ENCODE results near the gene ZNF532. TPM values are rescaled to one million over a fixed set of nuclear protein-coding genes. Genes with fewer than 3 reads are reported as not detected.

Gene ZNF532
- total RNA-seq, 1 donor: 49.6 TPM

- no peaks in the 10 kb centered on the region for H3K9me3 ChIP-seq (ENCODE audit: low read depth, low read length)
- H2AFZ ChIP-seq (ENCODE audit: low read length): no peak overlapping the region
- no peak for TF ChIP-seq CTCF (IDR thresholded peaks at IDR 0.05; ENCODE audit: extremely low read depth, low read depth, low read length)
- no peaks in the 10 kb centered on the region for H4K20me1 ChIP-seq (ENCODE audit: insufficient read depth, low read length)
- H3K79me2 ChIP-seq (ENCODE audit: insufficient read depth, low read length): no peaks in the 10 kb centered on the region
- no peak overlapping the region for H3K27ac ChIP-seq (ENCODE audit: low read depth, low read length)
- no peak overlapping the region for H3K4me3 ChIP-seq (ENCODE audit: insufficient read depth, low read length)
- H3K4me2 ChIP-seq (ENCODE audit: insufficient read depth, low read length): no peak overlapping the region
- peaks cover 28% of the 10 kb centered on the region for H3K36me3 ChIP-seq (ENCODE audit: insufficient read depth, low read length)
- no peaks in the 10 kb centered on the region for H3K4me1 ChIP-seq (ENCODE audit: insufficient read depth, low read length)
- no peak for DNase-seq (ENCODE audit: insufficient read length, low spot score, missing footprints)
- no peaks in the 10 kb centered on the region for H3K27me3 ChIP-seq (ENCODE audit: insufficient read depth, low read length)
These were observed 113.1 kb downstream of the ZNF532 start for GRCh38 chr18:58977801-58978200.

- H4K20me1 ChIP-seq (ENCODE audit: insufficient read depth, low read length): no peaks in the 10 kb centered on the region
- TF ChIP-seq CTCF (IDR thresholded peaks at IDR 0.05; ENCODE audit: extremely low read depth, low read depth, low read length): no peak
- no peak overlapping the region for H3K4me2 ChIP-seq (ENCODE audit: insufficient read depth, low read length)
- no peaks in the 10 kb centered on the region for H3K9me3 ChIP-seq (ENCODE audit: low read depth, low read length)
- H3K79me2 ChIP-seq (ENCODE audit: insufficient read depth, low read length): no peaks in the 10 kb centered on the region
- DNase-seq (ENCODE audit: insufficient read length, low spot score, missing footprints): no peak
- no peaks in the 10 kb centered on the region for H3K4me1 ChIP-seq (ENCODE audit: insufficient read depth, low read length)
- H3K27ac ChIP-seq (ENCODE audit: low read depth, low read length): no peak overlapping the region
- H3K27me3 ChIP-seq (ENCODE audit: insufficient read depth, low read length): no peaks in the 10 kb centered on the region
- no peak overlapping the region for H3K4me3 ChIP-seq (ENCODE audit: insufficient read depth, low read length)
- peaks cover 39% of the 10 kb centered on the region for H3K36me3 ChIP-seq (ENCODE audit: insufficient read depth, low read length)
- H2AFZ ChIP-seq (ENCODE audit: low read length): no peak overlapping the region
These were observed 114.2 kb downstream of the ZNF532 start for GRCh38 chr18:58978916-58979315.

- no peak for TF ChIP-seq CTCF (IDR thresholded peaks at IDR 0.05; ENCODE audit: extremely low read depth, low read depth, low read length)
- Histone ChIP-seq H3K4me3 (ENCODE audit: insufficient read depth, low read length) (no peak overlapping the region), H3K4me1 (ENCODE audit: insufficient read depth, low read length) (no peaks in the 10 kb centered on the region), H2AFZ (ENCODE audit: low read length) (no peak overlapping the region), H3K79me2 (ENCODE audit: insufficient read depth, low read length) (no peaks in the 10 kb centered on the region), H3K27me3 (ENCODE audit: insufficient read depth, low read length) (no peaks in the 10 kb centered on the region), H4K20me1 (ENCODE audit: insufficient read depth, low read length) (no peaks in the 10 kb centered on the region), H3K4me2 (ENCODE audit: insufficient read depth, low read length) (no peak overlapping the region), H3K36me3 (ENCODE audit: insufficient read depth, low read length) (peaks cover 43% of the 10 kb centered on the region), H3K9me3 (ENCODE audit: low read depth, low read length) (no peaks in the 10 kb centered on the region), H3K27ac (ENCODE audit: low read depth, low read length) (no peak overlapping the region)
- DNase-seq (ENCODE audit: insufficient read length, low spot score, missing footprints): no peak
These were observed 114.9 kb downstream of the ZNF532 start for GRCh38 chr18:58979615-58980014.

GRCh38 chr18:58980991-58981390 is 116.3 kb downstream of the ZNF532 start:
- H3K36me3 ChIP-seq (ENCODE audit: insufficient read depth, low read length): peaks cover 43% of the 10 kb centered on the region

More at GRCh38 chr18:58980991-58981390, 116.3 kb downstream of the ZNF532 start:
- H3K9me3 ChIP-seq (ENCODE audit: low read depth, low read length): no peaks in the 10 kb centered on the region
- no peak overlapping the region for H3K27ac ChIP-seq (ENCODE audit: low read depth, low read length)
- H4K20me1 ChIP-seq (ENCODE audit: insufficient read depth, low read length): no peaks in the 10 kb centered on the region
- no peak for DNase-seq (ENCODE audit: insufficient read length, low spot score, missing footprints)
- H3K27me3 ChIP-seq (ENCODE audit: insufficient read depth, low read length): no peaks in the 10 kb centered on the region
- no peak overlapping the region for H2AFZ ChIP-seq (ENCODE audit: low read length)
- H3K4me2 ChIP-seq (ENCODE audit: insufficient read depth, low read length): no peak overlapping the region
- no peak for TF ChIP-seq CTCF (IDR thresholded peaks at IDR 0.05; ENCODE audit: extremely low read depth, low read depth, low read length)
- no peaks in the 10 kb centered on the region for H3K79me2 ChIP-seq (ENCODE audit: insufficient read depth, low read length)
- no peaks in the 10 kb centered on the region for H3K4me1 ChIP-seq (ENCODE audit: insufficient read depth, low read length)
- H3K4me3 ChIP-seq (ENCODE audit: insufficient read depth, low read length): no peak overlapping the region

Data from osteoblast (primary cell).